Activated CD4-positive, alpha-beta T cell treated with anti-CD3 and anti-CD28 coated beads, Interleukin-2, Interleukin-4, amounts not matched to agents 100 ng/mL and 50 ng/mL, durations not matched to agents 16 hours and 8 hours (primary cell): ENCODE data around the gene CTIF.

Source experiments
- DNase-seq: peaks from one replicate; pipeline ENCODE4 v3.0.0-alpha.2; 2020; ENCODE audit warnings: low spot score

Gene CTIF

GRCh38 chr18:48901145-48902022 lies 362.6 kb downstream of the CTIF start:
- no peak for DNase-seq

GRCh38 chr18:48902023-48902855 lies 363.4 kb downstream of the CTIF start:
- no peak for DNase-seq

- no peak for DNase-seq
These were observed 364.2 kb downstream of the CTIF start for GRCh38 chr18:48902856-48903601.

- DNase-seq: no peak
These were observed 365.3 kb downstream of the CTIF start for GRCh38 chr18:48904091-48904490.

GRCh38 chr18:48904847-48905394 lies 366.1 kb downstream of the CTIF start:
- DNase-seq: no peak

- no peak for DNase-seq
These were observed 366.7 kb downstream of the CTIF start for GRCh38 chr18:48905513-48905912.

- no peak for DNase-seq
These were observed 370.1 kb downstream of the CTIF start for GRCh38 chr18:48908916-48909315.

GRCh38 chr18:48909721-48910120 lies 370.9 kb downstream of the CTIF start:
- DNase-seq: no peak

- no peak for DNase-seq
These were observed 372.2 kb downstream of the CTIF start for GRCh38 chr18:48910972-48911545.
